ENCODE results near the gene KRTAP6-3. TPM values are rescaled to one million over a fixed set of nuclear protein-coding genes. Genes with fewer than 3 reads are reported as not detected.

Gene KRTAP6-3
- total and polyA plus RNA-seq, 11 donors = not detected

DNA sequence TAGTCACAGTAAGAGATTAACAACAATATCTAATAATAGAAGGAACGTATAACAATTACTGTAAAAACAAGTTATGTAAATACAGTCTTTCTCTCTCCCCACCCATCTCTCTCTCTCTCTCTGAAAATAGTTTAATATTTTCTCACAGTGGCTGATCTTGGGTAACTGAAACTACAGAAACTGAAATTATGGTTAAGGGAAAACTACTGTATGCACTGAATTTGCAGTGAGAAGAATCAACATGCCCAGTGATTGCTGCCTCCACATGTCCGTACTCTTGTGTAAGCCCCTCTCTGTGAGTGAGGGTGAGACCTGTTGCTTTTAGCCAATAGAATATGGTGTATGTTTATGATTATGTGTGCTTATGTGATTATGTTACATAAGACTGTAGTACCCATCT, 19.9 kb downstream of the KRTAP6-3 start:
- Histone ChIP-seq H3K4me3 (no peak overlapping the region), H3K36me3 (no peaks in the 10 kb centered on the region), H3K27me3 (no peaks in the 10 kb centered on the region), H3K4me1 (no peaks in the 10 kb centered on the region), H3K27ac (no peak overlapping the region), H3K9me3 (peaks cover 0 to 13% (median 0%) of the 10 kb centered on the region in 12 donors)
- DNase-seq (no peak), ATAC-seq (no peak)
- TF ChIP-seq POLR2A (IDR thresholded peaks at IDR 0.05) = no peak
- TF ChIP-seq, protein P1, sequence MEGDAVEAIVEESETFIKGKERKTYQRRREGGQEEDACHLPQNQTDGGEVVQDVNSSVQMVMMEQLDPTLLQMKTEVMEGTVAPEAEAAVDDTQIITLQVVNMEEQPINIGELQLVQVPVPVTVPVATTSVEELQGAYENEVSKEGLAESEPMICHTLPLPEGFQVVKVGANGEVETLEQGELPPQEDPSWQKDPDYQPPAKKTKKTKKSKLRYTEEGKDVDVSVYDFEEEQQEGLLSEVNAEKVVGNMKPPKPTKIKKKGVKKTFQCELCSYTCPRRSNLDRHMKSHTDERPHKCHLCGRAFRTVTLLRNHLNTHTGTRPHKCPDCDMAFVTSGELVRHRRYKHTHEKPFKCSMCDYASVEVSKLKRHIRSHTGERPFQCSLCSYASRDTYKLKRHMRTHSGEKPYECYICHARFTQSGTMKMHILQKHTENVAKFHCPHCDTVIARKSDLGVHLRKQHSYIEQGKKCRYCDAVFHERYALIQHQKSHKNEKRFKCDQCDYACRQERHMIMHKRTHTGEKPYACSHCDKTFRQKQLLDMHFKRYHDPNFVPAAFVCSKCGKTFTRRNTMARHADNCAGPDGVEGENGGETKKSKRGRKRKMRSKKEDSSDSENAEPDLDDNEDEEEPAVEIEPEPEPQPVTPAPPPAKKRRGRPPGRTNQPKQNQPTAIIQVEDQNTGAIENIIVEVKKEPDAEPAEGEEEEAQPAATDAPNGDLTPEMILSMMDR (IDR thresholded peaks at IDR 0.05) = no peak
- intact Hi-C loops (cut with DNase I) = no loop called here
- 81 to 85% (median 83%) methylated on average over 2 of the region's 2 CpGs for WGBS, 4 donors

DNA sequence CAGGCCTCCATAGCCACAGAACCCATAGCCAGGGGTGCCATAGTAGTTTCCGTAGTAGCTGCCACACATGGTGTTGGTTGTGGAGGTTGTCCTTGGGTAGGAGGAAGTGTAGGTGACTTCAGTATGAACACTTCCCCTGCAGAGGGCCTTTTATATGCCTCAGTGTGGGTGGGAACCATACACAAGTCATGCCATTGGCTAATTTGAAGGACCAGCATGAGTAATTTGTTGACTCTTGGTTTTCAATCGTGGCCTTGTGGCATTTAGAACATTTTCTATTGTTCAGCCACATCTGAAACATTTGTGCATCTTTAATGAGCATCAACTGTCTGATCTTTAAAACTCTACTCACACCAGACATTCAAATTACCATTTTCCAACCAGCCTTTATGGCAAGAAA, 21.6 kb downstream of the KRTAP6-3 start, which contains the start of gene KRTAP6-1:
Gene KRTAP6-1 (minus strand): TSS at position 95 of the 400 bp plus-strand sequence. CDS start 26 bp downstream, at position 69.
- no peaks in the 10 kb centered on the region for H3K27me3 ChIP-seq
- H3K36me3 ChIP-seq = no peaks in the 10 kb centered on the region
- no peak within 1 kb of the TSS for H3K4me3 ChIP-seq
- no peak within 1 kb of the TSS for H3K27ac ChIP-seq
- no peaks in the 10 kb centered on the region for H3K4me1 ChIP-seq
- DNase-seq = no peak
- 28 to 69% (median 50%) methylated on average over 1 to 2 of the region's 2 CpGs for WGBS, 4 donors
- ATAC-seq = no peak
- peaks cover 0 to 10% (median 0%) of the 10 kb centered on the region in 12 donors for H3K9me3 ChIP-seq
- intact Hi-C loops (cut with DNase I) = no loop called here
- no peak for TF ChIP-seq POLR2A (IDR thresholded peaks at IDR 0.05)
- TF ChIP-seq, protein P1 (IDR thresholded peaks at IDR 0.05) = no peak

DNA sequence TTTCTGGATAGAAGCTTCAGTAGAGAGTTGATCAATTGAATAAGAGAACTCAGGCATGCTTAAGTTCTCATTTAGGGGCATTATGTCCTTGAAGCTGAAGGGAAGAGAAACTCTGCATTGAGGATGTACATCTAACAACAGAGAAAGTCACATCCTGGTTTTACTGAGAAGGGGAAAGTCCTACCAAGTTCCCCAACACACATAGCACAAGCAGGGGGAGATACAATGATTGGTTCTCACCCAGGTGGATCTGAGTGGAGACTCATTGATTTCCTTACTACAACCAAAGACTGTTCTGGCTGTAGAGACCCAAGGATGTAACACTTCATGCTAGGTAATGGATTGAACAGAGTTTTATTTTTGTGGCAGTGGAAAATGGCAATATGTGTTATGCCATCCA, 23.0 kb downstream of the KRTAP6-3 start:
- Histone ChIP-seq H3K4me3 (no peak overlapping the region), H3K27me3 (no peaks in the 10 kb centered on the region), H3K9me3 (peaks cover 0 to 10% (median 0%) of the 10 kb centered on the region in 12 donors), H3K36me3 (no peaks in the 10 kb centered on the region), H3K27ac (no peak overlapping the region), H3K4me1 (no peaks in the 10 kb centered on the region)
- TF ChIP-seq, protein P1 (IDR thresholded peaks at IDR 0.05) = no peak
- TF ChIP-seq POLR2A (IDR thresholded peaks at IDR 0.05) = no peak
- DNase-seq = no peak
- no peak for ATAC-seq
- intact Hi-C loops (cut with DNase I) = no loop called here

DNA sequence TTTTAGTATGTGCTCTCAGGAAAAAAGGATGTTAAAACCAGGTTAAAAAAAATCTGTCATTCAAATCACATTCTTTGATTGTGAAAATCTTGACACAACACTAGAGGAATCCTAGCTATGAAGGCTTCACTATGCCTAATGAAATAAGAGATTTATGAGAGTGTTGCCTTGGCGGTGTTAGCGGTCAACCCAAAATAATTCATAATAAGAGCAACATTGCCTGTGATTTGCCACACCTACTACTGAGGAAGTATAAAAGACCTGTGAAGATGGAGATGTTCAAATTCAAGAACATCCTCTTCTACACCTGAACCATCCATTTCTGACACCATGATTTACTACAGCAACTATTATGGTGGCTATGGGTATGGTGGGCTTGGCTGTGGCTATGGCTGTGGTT, 23.9 kb downstream of the KRTAP6-3 start, which contains the start of gene KRTAP20-1:
Gene KRTAP20-1 (plus strand): TSS at position 301 of the 400 bp plus-strand sequence. CDS start 30 bp downstream, at position 331.
- no peak for DNase-seq
- Histone ChIP-seq H3K9me3 (peaks cover 0 to 5% (median 0%) of the 10 kb centered on the region in 12 donors), H3K4me3 (no peak within 1 kb of the TSS), H3K4me1 (no peaks in the 10 kb centered on the region), H3K27ac (no peak within 1 kb of the TSS), H3K27me3 (no peaks in the 10 kb centered on the region), H3K36me3 (no peaks in the 10 kb centered on the region)
- TF ChIP-seq, protein P1 (IDR thresholded peaks at IDR 0.05) = no peak
- no peak for TF ChIP-seq POLR2A (IDR thresholded peaks at IDR 0.05)
- intact Hi-C loops (cut with DNase I) = no loop called here
- 90 to 97% (median 93%) methylated on average over 2 of the region's 2 CpGs for WGBS, 4 donors
- ATAC-seq = no peak
